B cell (primary cell): Measurements from ENCODE around the gene MLH1. TPM values are rescaled to one million over a fixed set of nuclear protein-coding genes. Genes with fewer than 3 reads are reported as not detected.

Experiments
- ATAC-seq: fragments of 200-7000 bp; cut with Tn5 transposase; one replicate; pipeline ENCODE4 v1.10.0; 2021; ENCODE audit warnings: low read depth, mild to moderate bottlenecking, moderate number of reproducible peaks, moderate library complexity
- CTCF ChIA-PET: fragments of 350-600 bp; sonication (Branson Sonifier 250); formaldehyde crosslinking; loops from one replicate; lab custom pipeline; 2021; ENCODE audit warnings: antibody characterized with exemption, inconsistent platforms; lab: Charles Lee
- POLR2A ChIA-PET: fragments of 350-600 bp; sonication (Branson Sonifier 250); formaldehyde crosslinking; loops from one replicate; lab custom pipeline; 2021; ENCODE audit warnings: antibody characterized with exemption; lab: Charles Lee
- DNase-seq: peaks from one replicate; pipeline ENCODE4 v3.0.0; 2013
- H2AFZ ChIP-seq: 2 replicates; pipeline ENCODE4 v1.6.1; 2012; ENCODE audit warnings: mild to moderate bottlenecking, low read depth, low read length; ENCODE audit not compliant: insufficient read depth, poor library complexity, severe bottlenecking
- H3K27ac ChIP-seq, 2 donors: 1 replicate in 1 of 2; 2 replicates in 1 of 2; pipeline ENCODE4 v1.5.1; 2012 to 2013; ENCODE audit warnings: low read length in 2 of 2, mild to moderate bottlenecking in 2 of 2, moderate library complexity in 1 of 2
- H3K27me3 ChIP-seq, 4 experiments: fragments of 200-600 bp in 1 of 4; sonication (generic) in 1 of 4; replicated peaks in 1 of 4; 1 replicate in 2 of 4; 2 replicates in 2 of 4; pipeline versions ENCODE4 v1.6.1 to v1.7.0; 2013 to 2016; ENCODE audit warnings: low read length in 3 of 4, mild to moderate bottlenecking in 2 of 4, mixed read lengths in 1 of 4, moderate library complexity in 1 of 4; ENCODE audit not compliant: insufficient read depth in 4 of 4, control insufficient read depth in 3 of 4; ENCODE audit errors: control extremely low read depth in 1 of 4
- H3K36me3 ChIP-seq, 2 experiments: replicated peaks in 1 of 2; 1 replicate in 1 of 2; 2 replicates in 1 of 2; pipeline versions ENCODE4 v1.6.1 to v1.7.1; 2013; ENCODE audit warnings: low read length in 1 of 2; ENCODE audit not compliant: insufficient read depth in 2 of 2, control insufficient read depth in 1 of 2; ENCODE audit errors: control extremely low read depth in 1 of 2, extremely low read depth in 1 of 2
- H3K4me1 ChIP-seq, 2 donors: fragments of 200-600 bp in 1 of 2; sonication (generic) in 1 of 2; 1 replicate in 1 of 2; 2 replicates in 1 of 2; pipeline versions ENCODE4 v1.5.1 to v1.6.1; 2013 to 2017; ENCODE audit warnings: low read length in 2 of 2; ENCODE audit not compliant: control insufficient read depth in 2 of 2, insufficient read depth in 2 of 2
- H3K4me2 ChIP-seq: replicated peaks from 2 replicates; pipeline ENCODE3; 2012; ENCODE audit warnings: mild to moderate bottlenecking, low read depth, low read length; ENCODE audit not compliant: poor library complexity, severe bottlenecking
- H3K4me3 ChIP-seq, 5 experiments: fragments of 200-600 bp in 1 of 5; sonication (generic) in 1 of 5; 1 replicate in 3 of 5; 2 replicates in 2 of 5; pipeline versions ENCODE4 v1.5.1 to v1.7.0; 2011 to 2016; ENCODE audit warnings: low read length in 4 of 5, mild to moderate bottlenecking in 4 of 5, low read depth in 2 of 5, control low read depth in 1 of 5, moderate library complexity in 1 of 5; ENCODE audit not compliant: insufficient read depth in 1 of 5; ENCODE audit errors: control extremely low read depth in 1 of 5, extremely low read depth in 1 of 5
- H3K79me2 ChIP-seq: fragments of 200-600 bp; sonication (generic); one replicate; pipeline ENCODE4 v1.6.0; 2016; ENCODE audit warnings: low read length; ENCODE audit not compliant: control insufficient read depth, insufficient read depth
- H3K9ac ChIP-seq: fragments of 200-600 bp; sonication (generic); 2 replicates; pipeline ENCODE4 v1.6.1; 2017; ENCODE audit warnings: mild to moderate bottlenecking, low read length, moderate library complexity
- H3K9me3 ChIP-seq, 3 donors: one replicate each; pipeline versions ENCODE4 v1.6.1 to v1.7.1; 2013; ENCODE audit warnings: low read length in 2 of 3; ENCODE audit not compliant: control insufficient read depth in 2 of 3, insufficient read depth in 1 of 3; ENCODE audit errors: control extremely low read depth in 1 of 3
- H4K20me1 ChIP-seq: 2 replicates; pipeline ENCODE4 v1.6.0; 2012; ENCODE audit warnings: mild to moderate bottlenecking, low read length; ENCODE audit not compliant: insufficient read depth, control insufficient read depth, poor library complexity, severe bottlenecking
- H3K27ac Mint-ChIP-seq: one replicate; pipeline ENCODE4 v1.8.0; 2021; ENCODE audit warnings: mixed read lengths
- H3K27me3 Mint-ChIP-seq: one replicate; pipeline ENCODE4 v1.8.0; 2021; ENCODE audit warnings: mixed read lengths
- H3K4me1 Mint-ChIP-seq: one replicate; pipeline ENCODE4 v1.8.0; 2021; ENCODE audit warnings: mixed read lengths
- H3K4me3 Mint-ChIP-seq: one replicate; pipeline ENCODE4 v1.8.0; 2021; ENCODE audit warnings: mixed read lengths
- H3K9me3 Mint-ChIP-seq: one replicate; pipeline ENCODE4 v1.8.0; 2022; ENCODE audit warnings: mixed read lengths; ENCODE audit not compliant: insufficient read depth
- CTCF ChIP-seq: fragments of 200-600 bp; IDR thresholded peaks from one replicate; pipeline ENCODE4 v1.8.0; 2022; ENCODE audit warnings: antibody characterized with exemption, mild to moderate bottlenecking
- EZH2 ChIP-seq: IDR thresholded peaks from 2 replicates; pipeline ENCODE4 v1.6.1; 2012; ENCODE audit warnings: borderline replicate concordance, low read depth, mild to moderate bottlenecking, moderate library complexity, low read length; ENCODE audit not compliant: insufficient read depth, poor library complexity, severe bottlenecking
- WGBS: methylation state at CpG from one replicate; pipeline ENCODE4 v1.1.5; 2013; ENCODE audit warnings: missing lambda C conversion rate; ENCODE audit not compliant: insufficient coverage; 5-methylcytosine and 5-hydroxymethylcytosine counted together
- intact Hi-C: fragments of 100-400 bp; cut with micrococcal nuclease; formaldehyde crosslinking; loops from one replicate; pipeline ENCODE4 v1.10.0; 2022
- polyA plus RNA-seq: library from polyadenylated mRNA; depleted of rRNA; stranded (reverse); fragments of >200 nt; gene quantifications from 2 replicates; pipeline ENCODE4 v1.2.3, GENCODE V29; 2012
- total RNA-seq, 2 donors: library from RNA; stranded (reverse); fragments of 120-200 nt in 1 of 2; gene quantifications; 1 replicate in 1 of 2; 2 replicates in 1 of 2; pipeline versions ENCODE4 v1.2.3 to v1.2.4, GENCODE V29; 2013 to 2022

The MLH1 gene
- total and polyA plus RNA-seq, 2 donors (not counting 1 experiment from before 2014, with no cell fraction given): 22.4 to 38.5 TPM

- Histone ChIP-seq H3K27me3 (no peaks in the 10 kb centered on the region), H3K79me2 (no peaks in the 10 kb centered on the region), H4K20me1 (no peaks in the 10 kb centered on the region), H3K4me2 (no peak overlapping the region), H3K9ac (no peak overlapping the region), H3K36me3 (peaks cover 6 to 60% of the 10 kb centered on the region in 2 experiments), H3K9me3 (no peaks in the 10 kb centered on the region), H3K4me3 (no peak overlapping the region), H3K27ac (no peak overlapping the region), H3K4me1 (no peaks in the 10 kb centered on the region), H2AFZ (no peak overlapping the region)
- H3K27ac Mint-ChIP-seq: no peak overlapping the region
- H3K9me3 Mint-ChIP-seq: no peaks in the 10 kb centered on the region
- TF ChIP-seq CTCF (no peak), EZH2 (no peak)
- DNase-seq: no peak
- intact Hi-C loops: no loop called here
- H3K4me3 Mint-ChIP-seq: no peak overlapping the region
- WGBS: 100% methylated on average over 1 of the region's 6 CpGs
- ChIA-PET POLR2A (no interaction called here), CTCF (no interaction called here)
- peaks cover 12% of the 10 kb centered on the region for H3K4me1 Mint-ChIP-seq
- ATAC-seq: no peak
- no peaks in the 10 kb centered on the region for H3K27me3 Mint-ChIP-seq
These were observed 60.0 kb downstream of the MLH1 start for GRCh38 chr3:37053337-37053736.

GRCh38 chr3:37053753-37054152 is 60.4 kb downstream of the MLH1 start:
- Histone ChIP-seq H3K79me2 (no peaks in the 10 kb centered on the region), H4K20me1 (no peaks in the 10 kb centered on the region), H3K4me3 (no peak overlapping the region), H3K4me2 (no peak overlapping the region), H3K9ac (no peak overlapping the region), H3K4me1 (no peaks in the 10 kb centered on the region), H3K27ac (peak overlapping the region in 1 of 2 donors; percentile 47), H3K27me3 (no peaks in the 10 kb centered on the region), H3K36me3 (peaks cover 6 to 59% of the 10 kb centered on the region in 2 experiments), H2AFZ (no peak overlapping the region), H3K9me3 (no peaks in the 10 kb centered on the region)
- peak overlapping the region; percentile 64 for H3K27ac Mint-ChIP-seq
- CTCF ChIA-PET: no interaction called here
- no peaks in the 10 kb centered on the region for H3K27me3 Mint-ChIP-seq
- intact Hi-C loops: no loop called here
- H3K4me1 Mint-ChIP-seq: peaks cover 12% of the 10 kb centered on the region
- DNase-seq (no peak), ATAC-seq (no peak)
- POLR2A ChIA-PET: no interaction called here
- no peak for TF ChIP-seq CTCF
- TF ChIP-seq EZH2: no peak
- WGBS: no CpG with 5 or more reads among the region's 2 CpGs
- H3K9me3 Mint-ChIP-seq: no peaks in the 10 kb centered on the region
- no peak overlapping the region for H3K4me3 Mint-ChIP-seq
